ENCODE results near the gene NLRP6.

GRCh38 chr11:332651-333480, 54.7 kb downstream of the NLRP6 start:
- TF ChIP-seq, protein P1, sequence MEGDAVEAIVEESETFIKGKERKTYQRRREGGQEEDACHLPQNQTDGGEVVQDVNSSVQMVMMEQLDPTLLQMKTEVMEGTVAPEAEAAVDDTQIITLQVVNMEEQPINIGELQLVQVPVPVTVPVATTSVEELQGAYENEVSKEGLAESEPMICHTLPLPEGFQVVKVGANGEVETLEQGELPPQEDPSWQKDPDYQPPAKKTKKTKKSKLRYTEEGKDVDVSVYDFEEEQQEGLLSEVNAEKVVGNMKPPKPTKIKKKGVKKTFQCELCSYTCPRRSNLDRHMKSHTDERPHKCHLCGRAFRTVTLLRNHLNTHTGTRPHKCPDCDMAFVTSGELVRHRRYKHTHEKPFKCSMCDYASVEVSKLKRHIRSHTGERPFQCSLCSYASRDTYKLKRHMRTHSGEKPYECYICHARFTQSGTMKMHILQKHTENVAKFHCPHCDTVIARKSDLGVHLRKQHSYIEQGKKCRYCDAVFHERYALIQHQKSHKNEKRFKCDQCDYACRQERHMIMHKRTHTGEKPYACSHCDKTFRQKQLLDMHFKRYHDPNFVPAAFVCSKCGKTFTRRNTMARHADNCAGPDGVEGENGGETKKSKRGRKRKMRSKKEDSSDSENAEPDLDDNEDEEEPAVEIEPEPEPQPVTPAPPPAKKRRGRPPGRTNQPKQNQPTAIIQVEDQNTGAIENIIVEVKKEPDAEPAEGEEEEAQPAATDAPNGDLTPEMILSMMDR (IDR thresholded peaks at IDR 0.05), result no peak
- no peak for TF ChIP-seq POLR2A (IDR thresholded peaks at IDR 0.05)
